WI38 (cell line): ENCODE data around the gene ARHGEF39.

Experiments
- H3K4me3 ChIP-seq: 2 replicates; pipeline ENCODE4 v1.5.1; 2011; ENCODE audit warnings: low read depth, mild to moderate bottlenecking, control low read depth, low read length
- TF ChIP-seq, protein P1 (sequence below): IDR thresholded peaks from 2 replicates; pipeline ENCODE4 v1.5.1; 2012; ENCODE audit warnings: low read depth, mild to moderate bottlenecking, control low read depth, low read length

ARHGEF39 gene

DNA sequence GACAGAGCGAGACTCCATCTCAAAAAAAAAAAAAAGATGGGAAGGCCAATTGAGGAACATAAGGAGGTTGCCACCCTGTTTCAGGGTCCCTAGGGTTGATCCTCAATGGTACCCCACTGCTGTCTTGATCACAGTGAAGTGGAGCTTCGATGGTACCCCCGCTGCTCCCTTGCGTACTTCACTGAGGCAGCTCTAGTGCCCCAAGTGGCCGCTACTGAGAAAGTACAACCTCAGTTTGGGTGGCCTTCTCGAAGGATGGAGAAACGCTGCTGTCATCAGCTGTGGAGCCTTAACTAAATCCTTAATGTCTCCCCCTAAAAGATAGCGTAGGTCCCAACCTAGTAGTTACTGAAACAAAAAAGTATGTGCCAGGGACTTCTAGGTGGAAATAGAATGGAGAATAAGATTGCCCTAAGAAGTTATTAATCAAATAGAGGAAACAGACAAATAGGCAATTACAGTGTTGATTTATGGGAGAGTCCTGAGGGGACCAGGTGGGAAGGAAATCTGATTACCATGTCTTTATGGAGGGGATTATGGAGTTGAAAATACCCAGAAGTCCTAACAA is 53.7 kb downstream of the ARHGEF39 start:
- TF ChIP-seq, protein P1, sequence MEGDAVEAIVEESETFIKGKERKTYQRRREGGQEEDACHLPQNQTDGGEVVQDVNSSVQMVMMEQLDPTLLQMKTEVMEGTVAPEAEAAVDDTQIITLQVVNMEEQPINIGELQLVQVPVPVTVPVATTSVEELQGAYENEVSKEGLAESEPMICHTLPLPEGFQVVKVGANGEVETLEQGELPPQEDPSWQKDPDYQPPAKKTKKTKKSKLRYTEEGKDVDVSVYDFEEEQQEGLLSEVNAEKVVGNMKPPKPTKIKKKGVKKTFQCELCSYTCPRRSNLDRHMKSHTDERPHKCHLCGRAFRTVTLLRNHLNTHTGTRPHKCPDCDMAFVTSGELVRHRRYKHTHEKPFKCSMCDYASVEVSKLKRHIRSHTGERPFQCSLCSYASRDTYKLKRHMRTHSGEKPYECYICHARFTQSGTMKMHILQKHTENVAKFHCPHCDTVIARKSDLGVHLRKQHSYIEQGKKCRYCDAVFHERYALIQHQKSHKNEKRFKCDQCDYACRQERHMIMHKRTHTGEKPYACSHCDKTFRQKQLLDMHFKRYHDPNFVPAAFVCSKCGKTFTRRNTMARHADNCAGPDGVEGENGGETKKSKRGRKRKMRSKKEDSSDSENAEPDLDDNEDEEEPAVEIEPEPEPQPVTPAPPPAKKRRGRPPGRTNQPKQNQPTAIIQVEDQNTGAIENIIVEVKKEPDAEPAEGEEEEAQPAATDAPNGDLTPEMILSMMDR: peak; percentile 77
- no peak overlapping the region for H3K4me3 ChIP-seq

DNA sequence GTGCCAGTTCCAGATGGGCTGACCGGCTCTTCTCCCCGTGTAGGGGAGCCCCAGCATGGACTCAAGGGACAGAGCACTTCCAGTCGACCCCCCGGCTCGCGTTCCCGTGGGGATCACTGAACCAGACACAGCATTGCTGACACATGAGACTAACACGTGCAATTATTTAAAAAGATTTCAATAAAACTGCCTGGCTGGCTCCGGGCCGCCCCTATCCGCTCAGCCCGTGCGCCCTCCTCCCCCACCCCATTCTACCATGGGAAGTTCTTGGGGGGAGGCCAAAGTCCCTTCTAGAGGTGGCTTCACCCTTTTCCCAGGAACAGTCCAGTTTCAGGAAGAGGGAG is 55.2 kb downstream of the ARHGEF39 start:
- TF ChIP-seq, protein P1: no peak
- no peak overlapping the region for H3K4me3 ChIP-seq
